ENCODE results near the gene STAT2.

DNA sequence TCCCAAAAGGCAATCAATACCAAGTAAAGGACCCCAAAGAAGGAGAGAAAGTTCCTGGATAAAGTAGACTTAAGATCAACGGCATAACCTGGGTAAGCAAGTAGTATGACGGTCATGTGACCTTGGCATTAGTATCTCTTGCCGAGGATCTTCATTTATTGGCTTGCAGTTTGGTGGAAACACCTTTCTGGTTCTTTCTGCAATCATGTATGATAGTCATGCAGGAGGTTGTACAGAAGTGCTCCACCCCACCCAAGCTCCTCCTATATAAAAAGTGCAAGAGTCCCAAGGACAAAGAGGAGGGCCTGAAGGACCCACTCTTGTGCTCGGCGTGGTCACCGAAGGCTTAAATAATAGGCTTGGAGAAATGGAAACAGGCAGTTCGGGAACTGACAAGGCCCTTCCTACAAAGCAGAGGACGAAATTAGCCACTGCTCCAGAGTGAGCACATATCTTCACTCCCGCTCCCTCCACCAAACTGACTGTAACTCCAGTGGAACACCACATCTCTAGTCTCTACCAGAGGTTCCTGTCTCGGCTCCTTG is 60.5 kb downstream of the STAT2 start:
- TF ChIP-seq CTCF (conservative IDR thresholded peaks at IDR 0.05) (no peak), ZFX (IDR thresholded peaks at IDR 0.05) (no peak)

Data from C4-2B (cell line).